HG03521 (cell line): ENCODE measurements around the gene CCDC15.
"Not testable (repeated sequence)": the region's sequence is repeated elsewhere in the genome, so short reads cannot be mapped to it uniquely, and the experiment has no call there.

Experiments
- ATAC-seq: cut with Tn5 transposase; IDR thresholded peaks from one replicate; pipeline ENCODE4 v1.9.1; 2021; ENCODE audit warnings: mild to moderate bottlenecking, moderate library complexity; ENCODE audit not compliant: unreplicated experiment

Gene CCDC15

GRCh38 chr11:124988063-124988462, 34.1 kb downstream of the CCDC15 start:
- no peak for ATAC-seq

DNA sequence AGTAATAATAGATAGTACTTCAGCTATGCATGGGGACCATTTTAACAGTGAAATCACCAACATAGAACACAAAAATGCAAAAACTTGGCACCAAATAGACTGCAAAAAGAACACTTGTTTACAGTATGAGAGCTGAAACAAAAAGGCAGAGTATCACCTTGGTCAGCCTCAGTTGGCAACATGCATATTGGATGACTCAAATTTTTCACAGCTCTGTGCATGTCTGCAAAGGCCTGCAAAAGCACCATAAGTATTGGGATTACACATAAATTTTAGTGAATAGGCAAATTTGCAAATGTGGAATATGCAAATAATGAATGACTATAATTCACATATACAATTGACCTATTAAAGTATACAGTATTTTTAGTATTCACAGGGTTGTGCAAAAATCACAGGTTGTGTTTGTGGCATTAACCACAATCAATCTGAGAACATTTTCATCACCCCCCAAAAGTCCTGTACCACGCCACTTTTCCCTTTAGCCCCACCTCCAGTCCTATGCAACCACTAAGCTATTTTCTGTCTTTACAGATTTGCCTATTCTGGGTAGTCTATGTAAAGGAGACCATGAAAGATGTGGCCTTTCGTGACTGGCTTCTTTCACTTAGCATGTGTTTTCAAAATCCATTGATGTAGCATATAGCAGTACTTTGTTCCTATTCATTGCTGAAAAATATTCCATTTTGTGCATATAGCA, 47.2 kb downstream of the CCDC15 start:
- no peak for ATAC-seq

DNA sequence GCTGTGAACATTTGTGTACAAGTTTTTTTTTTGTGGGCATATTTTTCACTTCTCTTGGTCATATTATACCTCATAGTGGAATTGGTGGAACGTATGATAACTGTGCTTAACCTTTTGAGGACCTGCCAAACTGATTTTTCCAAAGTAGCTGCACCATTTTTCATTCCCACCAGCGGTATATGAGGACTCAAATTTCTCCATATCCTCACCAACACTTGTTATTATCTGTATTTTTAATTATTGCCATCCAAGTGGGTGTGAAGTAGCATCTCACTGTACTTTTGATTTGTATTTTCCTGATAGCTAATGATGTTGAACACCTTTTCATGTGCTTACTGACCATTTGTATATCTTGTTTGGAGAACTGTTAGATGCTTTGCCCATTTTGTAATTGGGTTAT, 47.8 kb downstream of the CCDC15 start:
- ATAC-seq: no peak

- no peak for ATAC-seq
Measured at GRCh38 chr11:125005491-125005890, 51.5 kb downstream of the CCDC15 start.

- no peak for ATAC-seq
Measured at GRCh38 chr11:125016413-125016812, 62.4 kb downstream of the CCDC15 start.

DNA sequence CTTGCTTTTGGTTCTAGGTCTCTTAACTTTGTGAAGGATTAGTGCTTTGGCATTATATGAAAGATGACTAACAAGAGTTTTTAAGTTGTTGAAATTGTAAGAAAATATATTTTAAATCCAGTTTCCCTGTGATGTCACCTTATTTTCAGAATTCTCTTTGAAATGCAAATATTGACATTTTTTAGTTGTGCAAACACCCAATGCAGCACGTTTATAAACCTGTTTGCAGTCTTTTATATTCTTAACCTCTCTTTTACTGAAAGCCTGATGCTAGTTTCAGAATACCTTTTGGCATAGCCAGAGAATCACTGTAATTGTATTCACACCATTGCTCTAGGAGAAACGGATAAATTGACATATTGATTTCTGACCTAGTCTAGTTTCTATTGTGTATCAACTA, 66.3 kb downstream of the CCDC15 start:
- ATAC-seq: no peak

DNA sequence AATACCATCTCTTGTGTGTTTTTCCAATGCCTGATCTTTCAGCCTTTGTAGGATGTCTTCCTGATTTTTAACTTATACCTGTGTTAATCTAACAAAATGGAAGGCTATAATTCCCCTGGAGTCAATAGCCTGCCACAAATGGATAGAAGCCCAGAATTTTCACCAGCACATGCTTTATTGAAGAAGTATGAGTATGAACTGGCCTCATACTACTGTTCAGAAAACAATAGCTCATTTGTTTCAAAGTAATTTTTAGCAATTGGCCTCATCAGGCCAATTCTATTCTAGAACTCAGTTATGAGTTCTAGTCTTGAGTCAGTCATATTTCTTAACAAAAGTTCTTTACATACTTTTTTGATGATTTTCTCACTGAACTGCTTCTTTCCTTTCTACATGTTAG, 68.5 kb downstream of the CCDC15 start:
- ATAC-seq: no peak

- no peak for ATAC-seq
Measured at GRCh38 chr11:125025968-125026367, 72.0 kb downstream of the CCDC15 start.

DNA sequence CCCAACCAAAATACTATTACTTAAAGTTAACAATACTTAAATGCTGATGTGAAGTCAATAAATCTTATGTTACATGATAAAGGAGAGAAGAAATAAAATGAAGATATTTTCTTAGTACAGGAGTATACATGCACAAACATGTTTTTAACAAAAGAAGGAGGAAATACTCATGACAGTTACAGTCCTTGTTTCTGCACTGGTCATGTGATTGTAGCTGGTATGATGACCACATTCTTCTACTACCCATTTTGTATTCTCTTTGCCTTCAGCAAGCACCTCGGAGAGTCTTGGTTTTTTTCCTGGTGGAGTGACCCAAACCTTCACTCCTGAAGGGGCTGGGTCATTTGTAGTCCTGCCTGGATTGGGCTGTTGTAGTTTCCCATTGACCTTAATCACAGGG, 75.4 kb downstream of the CCDC15 start:
- ATAC-seq: not testable (repeated sequence)

- no peak for ATAC-seq
Measured at GRCh38 chr11:125036933-125037332, 82.9 kb downstream of the CCDC15 start.

DNA sequence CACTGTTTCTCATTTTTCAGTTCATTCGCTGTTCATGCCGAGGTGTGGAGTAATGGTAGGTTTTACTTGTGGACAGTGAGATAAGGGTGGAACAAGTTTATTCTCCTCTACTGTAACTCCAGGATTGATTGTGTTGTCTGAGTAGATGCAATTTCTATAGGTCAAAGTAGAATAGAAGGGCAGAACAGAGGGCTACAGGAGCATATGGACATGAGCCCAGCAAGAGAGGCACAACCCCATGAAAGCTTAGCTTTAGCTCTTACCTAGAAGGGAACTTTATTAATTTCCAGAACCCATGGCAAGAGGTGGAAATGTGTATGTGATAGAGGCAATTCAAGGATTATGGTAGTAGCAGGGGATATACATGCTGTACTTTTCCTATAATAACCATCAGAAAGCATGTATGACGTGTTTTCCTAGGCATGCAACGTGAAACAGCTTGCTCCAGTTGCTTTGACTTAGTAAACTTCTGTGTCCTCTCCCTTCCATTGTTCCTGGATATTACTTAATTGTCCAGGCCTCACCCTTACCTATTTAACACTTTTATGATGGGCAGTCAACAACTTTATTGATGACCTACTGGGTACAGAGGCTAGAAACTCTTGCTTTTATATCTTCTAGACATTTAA, 95.3 kb downstream of the CCDC15 start:
- ATAC-seq: no peak

GRCh38 chr11:125052047-125052446, 98.0 kb downstream of the CCDC15 start:
- no peak for ATAC-seq

DNA sequence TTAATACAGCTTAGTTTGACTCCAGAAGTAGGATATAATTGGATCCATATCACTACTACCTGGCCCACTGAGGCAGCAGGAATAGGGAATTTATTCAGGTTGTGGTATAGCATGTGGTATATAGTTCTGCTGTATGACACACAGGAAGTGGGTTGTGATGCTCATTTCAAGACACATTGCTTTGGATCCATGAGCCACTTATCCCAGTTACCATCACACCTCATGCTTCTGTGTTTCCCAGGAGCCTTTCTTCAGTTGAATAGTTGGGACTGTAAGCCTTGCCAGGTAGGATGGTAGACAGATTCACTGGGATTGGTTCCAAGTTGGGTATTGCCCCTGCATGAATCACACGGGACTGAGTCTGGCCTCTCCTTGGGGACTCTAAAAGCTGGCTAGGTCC, 99.2 kb downstream of the CCDC15 start:
- no peak for ATAC-seq

- no peak for ATAC-seq
Measured at GRCh38 chr11:125055107-125055715, 101.2 kb downstream of the CCDC15 start.

GRCh38 chr11:125056111-125056510, 102.1 kb downstream of the CCDC15 start:
- ATAC-seq: not testable (repeated sequence)

DNA sequence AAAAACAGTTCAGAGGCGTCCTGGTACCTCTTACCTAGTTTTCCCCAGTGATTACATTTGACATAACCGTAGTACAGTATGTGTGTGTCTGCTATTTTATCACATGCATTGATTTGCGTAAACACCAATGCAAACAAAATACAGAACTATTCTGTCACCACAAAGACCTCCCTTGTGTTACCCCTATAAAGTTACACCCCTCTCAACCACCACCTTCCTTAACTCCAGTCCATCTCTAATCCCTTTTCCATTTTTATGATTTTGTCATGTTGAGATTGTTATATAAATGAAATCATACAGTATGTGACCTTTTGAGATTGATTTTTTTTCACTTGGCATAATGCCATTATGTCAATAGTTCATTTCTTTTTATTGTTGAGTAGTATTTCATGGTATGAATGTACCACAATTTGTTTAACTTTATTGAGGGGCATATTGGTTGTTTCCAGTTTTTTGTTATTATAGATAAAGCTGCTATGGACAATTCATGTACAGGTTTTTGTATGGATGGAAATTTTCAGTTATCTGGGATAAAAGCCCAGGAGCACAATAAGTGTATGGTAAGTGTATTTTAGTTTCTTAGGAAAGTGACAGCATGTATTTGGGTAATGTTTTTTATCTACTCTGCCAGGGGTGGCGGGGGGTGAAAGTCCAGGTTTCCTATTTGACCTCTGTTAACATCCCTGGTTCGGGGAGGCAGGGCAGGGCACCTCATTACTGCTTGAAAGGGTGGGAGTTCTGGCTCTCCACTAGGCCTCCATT, 103.1 kb downstream of the CCDC15 start:
- no peak for ATAC-seq

GRCh38 chr11:125057693-125058016, 103.7 kb downstream of the CCDC15 start:
- ATAC-seq: no peak

DNA sequence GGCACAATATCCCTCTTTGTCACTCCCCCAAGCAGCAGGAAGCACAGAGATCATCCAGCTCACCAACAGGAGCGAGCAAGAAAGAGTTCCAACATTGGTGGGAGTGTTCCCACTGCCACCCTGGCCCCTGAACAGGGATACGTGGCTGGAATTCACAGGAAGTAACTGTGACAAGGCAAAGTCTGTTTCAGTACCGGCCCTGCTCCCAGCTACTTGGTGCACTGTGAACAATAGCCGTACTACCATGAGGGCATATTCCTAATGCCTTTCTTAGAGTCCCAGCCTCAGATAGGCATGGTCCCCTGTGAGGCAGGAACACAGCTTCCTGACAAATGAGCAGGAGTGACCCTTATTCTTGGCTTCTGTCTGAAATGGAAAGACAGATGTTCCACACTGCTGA, 107.3 kb downstream of the CCDC15 start:
- no peak for ATAC-seq

- ATAC-seq: no peak
Measured at GRCh38 chr11:125062218-125062930, 108.4 kb downstream of the CCDC15 start.

DNA sequence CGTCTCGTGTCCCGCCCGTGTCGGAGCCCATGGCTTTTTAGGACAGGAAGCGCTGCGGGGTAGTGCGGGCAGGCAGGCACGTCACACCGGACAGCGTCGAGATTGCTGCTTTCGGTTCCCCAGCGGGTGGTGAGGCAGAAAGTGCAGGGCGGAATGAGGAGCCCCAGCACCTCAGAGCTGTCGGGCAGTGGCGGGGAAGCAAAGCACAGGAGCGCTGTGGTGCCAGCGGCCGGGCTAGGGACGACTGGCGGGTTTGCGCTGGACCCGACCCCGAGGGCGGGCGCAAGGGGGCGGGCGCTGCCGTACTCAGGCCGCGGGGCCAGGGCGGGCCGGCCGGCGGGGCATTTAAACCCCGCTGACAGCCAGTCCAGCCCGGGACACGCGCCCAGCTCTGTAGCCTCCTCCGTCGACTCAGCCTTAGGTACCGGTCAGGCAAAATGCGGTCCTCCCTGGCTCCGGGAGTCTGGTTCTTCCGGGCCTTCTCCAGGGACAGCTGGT, 109.0 kb downstream of the CCDC15 start, which contains the start of gene SLC37A2:
Gene SLC37A2 (plus strand): TSS at position 375 of the 498 bp plus-strand sequence. CDS start 63 bp downstream, at position 438.
- peak; percentile 93 for ATAC-seq
